Fibroblast of gingiva (primary cell): ENCODE data around the gene SUGCT.
A peak's percentile ranks its signal among the peaks of the same experiment; 100 is the strongest.

Source experiments
- DNase-seq: peaks from one replicate; pipeline ENCODE4 v3.0.0-alpha.2; 2011; ENCODE audit warnings: low read depth

SUGCT gene

DNA sequence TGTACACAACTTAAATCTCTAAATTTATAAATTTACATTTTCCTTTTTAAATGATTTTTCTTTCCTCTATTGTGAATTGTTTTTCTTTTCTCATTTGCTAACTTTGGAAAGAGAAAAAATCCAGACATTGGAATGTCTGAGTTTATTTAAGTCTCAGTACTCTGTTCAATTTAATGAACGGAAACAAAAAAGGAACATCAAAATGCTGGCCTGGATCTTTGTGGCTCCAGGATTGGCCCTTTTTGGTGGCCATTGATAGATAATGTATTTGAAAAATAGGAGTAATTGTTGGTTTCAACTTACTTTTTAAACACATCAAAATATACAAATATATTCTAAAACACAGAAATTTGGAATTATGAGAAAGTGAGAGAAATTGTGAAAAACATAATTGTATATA lies 336.0 kb downstream of the SUGCT start:
- no peak for DNase-seq

DNA sequence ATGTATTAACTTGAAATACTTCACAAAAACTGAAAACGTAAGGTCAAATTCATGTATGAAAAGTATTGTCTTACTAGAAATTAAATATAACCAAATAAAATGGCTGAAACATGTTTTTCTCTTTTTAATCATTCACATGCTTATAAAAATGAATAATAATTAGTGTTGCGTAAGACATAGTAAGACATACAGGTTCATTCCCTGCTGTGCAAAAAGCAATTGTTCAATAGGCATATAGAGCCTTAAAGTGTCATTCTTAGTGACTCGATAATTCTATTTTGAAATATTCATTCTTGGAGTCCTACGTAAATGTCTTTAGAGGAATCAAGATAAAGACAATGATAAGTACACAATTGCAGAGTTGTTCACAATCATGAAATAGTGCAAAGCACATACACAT lies 337.1 kb downstream of the SUGCT start:
- no peak for DNase-seq

DNA sequence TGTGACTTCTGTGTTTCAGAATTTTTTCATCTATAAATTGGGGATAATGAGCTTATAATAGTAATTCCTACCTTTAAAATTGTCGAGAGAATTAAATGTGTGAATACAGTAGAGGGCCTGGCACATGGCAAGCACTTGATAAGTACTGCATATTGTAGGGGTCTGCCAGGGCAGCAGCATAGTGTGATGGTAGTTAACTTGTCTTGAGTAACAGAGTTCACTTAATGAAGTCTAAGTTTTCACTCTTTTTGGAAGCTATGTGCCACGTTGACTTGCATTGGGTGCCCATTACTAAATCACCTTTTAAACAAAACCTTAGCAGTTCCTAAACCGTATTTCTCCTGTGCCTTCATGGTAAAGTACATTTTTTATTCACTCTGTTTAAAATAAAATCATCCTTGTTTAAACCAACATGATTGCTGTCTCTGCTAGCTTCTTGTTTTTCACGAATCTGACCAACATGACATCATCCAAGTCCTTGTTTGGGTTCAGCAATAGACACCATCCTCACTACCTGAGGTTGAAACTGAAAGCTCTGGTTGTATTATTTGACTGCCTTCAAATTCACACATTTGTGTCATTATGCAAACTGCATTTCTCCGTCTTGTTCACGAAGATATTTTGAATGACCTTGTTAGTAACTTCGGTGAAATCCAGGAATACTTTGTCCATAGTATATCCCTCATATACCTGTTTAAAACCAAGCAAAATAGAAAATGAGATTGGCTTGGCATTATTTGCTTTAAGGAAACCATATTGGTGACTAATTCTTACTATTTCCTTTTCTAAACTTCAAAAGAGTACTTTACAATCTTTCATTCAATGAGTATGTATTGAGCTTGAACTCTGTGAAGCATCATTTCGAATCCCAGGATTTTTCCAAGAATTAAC lies 340.2 kb downstream of the SUGCT start:
- no peak for DNase-seq

DNA sequence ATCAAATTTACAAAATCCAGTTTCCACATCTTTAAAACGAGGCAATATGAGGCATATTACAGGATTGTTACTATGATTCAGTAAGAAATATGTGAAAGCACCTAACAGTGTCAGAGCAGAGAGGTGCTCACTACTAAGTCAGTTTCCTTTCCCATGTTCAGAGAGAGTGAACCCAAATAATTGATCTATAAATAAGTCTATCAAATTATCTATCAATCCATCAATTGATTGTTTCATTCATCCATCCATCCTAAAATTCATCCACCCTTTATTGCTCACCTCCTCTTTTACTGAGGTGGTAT lies 340.8 kb downstream of the SUGCT start:
- DNase-seq, result no peak

DNA sequence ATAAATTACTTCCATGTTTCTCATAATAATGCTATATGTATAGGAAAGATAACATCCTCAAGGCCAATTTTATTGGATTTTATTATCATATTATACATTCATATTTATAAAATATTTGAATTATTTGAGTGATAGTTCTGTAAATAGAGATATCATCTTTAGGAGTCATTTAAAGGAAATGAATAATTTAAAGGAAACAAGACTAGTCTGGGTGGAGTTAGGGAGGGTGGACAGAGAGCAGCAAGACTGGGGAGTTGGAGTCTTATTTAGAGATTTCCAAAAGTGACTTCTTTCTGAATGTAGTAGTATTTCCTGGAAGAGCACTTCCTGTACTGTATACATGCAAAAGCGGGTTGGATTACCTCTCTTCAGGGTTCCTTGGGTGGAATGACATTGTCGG lies 342.3 kb downstream of the SUGCT start:
- DNase-seq, result no peak

DNA sequence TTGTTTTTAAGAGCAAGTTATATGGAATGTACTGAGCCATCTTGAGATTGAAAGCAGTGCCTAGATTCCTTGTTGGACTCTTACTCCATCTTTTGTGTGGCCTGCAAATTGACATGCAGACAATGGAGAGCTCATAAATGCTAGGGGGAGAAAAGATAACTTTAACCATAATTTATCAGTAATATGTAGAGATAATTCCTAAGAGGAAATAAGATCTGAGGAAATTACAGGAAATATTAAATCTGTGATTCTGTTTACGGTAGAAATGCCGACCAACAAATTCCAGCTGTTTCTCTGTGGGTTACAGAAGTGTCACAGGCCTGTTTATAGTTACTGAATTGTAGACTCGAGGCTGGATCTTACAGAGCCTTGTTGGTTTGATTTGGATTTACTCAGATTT lies 348.0 kb downstream of the SUGCT start:
- peak; percentile 11 for DNase-seq

DNA sequence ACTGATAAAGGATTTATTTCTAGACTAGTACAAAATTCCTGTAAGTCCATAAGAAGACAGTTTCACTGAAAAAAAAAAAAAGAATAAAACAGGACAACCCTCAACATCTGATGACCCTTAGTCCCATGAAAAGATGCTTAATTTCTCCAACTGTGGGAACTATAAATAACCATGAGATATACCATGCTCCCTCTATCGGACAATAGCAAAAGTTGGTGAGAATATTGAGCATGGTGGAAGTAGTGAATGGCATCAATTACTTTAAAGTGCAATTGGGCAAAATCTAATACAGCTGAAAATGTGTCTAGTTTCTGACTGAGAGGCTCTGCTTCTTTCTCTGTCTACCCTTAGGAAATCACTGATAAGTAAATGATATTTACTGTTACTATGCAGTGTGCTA lies 348.8 kb downstream of the SUGCT start:
- DNase-seq, result no peak

DNA sequence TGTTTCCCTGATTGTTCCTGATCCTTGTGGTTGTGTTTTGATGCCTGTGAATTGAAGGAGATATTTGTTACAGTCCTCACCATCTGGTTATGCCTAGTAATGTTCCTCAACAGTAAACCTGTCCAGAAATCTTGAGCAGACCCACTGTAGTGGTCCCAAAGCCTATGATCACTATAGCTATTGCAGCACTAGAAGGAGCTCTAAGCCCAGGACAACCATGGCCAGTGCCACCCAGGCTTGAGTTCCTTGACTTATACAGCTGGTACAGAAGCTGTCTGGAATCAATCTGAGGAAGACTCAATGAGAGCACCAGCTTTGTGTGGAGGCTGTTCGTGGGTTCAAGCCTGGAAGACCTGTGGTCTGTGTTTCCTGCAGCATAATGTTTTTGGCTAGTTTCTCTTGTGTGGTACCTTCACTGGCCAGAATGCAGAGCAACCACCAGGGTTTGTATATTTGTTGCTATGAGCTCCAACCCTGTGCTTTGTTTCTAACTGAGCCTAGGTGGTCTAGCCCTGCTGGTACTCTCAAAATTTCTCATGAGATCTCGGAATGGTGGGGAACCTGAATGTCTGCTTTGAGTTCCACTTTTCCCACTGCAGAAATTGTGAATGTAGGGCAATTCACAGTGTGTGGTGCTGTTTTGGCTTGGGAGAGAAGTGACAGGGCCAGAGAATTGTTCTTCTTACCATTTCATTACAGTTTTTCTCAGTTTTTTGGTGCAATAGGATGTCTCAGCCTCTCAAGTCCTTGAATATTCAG lies 355.2 kb downstream of the SUGCT start:
- no peak for DNase-seq

DNA sequence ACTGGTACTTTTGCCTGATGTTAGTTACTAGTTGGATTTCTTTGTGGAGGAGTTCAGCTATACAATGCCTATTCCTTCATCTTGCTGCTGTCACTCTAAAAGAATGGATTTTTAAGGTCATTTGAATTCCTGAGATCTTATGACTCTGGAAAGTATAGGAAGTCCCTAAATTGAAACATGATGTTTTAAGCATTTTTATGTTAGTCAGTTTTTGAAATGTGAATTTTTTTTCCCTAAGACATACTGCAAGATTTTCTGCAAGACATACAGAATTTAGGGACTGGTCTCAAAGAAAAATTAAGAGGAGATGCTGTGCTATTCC lies 355.8 kb downstream of the SUGCT start:
- peak; percentile 46 for DNase-seq

DNA sequence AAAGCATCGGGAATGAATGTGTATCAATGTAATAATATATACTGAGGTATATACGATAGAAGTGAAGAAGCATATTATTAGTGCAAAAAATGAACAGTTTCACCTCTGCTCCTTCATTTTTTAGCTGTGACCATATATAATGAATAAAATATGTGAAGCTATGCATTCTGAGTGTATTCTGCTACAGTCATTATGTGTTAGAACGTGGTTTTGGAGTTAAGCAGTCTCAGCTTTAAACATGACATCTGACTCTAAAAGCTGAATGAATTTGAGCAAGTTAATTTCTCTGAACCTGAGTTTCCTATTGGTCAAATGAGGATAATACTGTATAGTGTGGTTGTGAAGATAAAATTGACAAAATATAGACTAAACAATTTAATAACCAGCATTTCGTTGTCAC lies 358.1 kb downstream of the SUGCT start:
- DNase-seq, result no peak

DNA sequence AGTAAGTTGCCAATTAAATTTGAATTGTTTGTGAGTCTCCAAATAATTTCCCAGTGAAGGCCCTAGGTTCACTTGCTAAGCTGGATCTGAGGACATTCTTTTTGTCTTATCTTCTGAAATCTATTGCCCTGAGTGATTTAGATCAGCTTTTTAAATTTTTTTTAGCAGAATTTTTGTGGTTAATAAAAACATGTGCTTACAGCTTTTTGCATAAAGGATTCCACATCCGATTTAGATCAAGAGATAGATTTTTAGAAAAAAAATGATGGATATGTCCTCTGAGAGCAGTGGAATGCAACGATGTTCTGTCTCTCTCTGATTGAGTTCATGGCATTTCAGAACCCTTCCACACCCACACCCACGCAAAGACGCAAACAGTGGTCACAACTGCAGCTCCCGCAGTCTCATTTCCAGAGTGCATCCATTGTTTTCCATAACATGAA lies 358.8 kb downstream of the SUGCT start:
- no peak for DNase-seq

DNA sequence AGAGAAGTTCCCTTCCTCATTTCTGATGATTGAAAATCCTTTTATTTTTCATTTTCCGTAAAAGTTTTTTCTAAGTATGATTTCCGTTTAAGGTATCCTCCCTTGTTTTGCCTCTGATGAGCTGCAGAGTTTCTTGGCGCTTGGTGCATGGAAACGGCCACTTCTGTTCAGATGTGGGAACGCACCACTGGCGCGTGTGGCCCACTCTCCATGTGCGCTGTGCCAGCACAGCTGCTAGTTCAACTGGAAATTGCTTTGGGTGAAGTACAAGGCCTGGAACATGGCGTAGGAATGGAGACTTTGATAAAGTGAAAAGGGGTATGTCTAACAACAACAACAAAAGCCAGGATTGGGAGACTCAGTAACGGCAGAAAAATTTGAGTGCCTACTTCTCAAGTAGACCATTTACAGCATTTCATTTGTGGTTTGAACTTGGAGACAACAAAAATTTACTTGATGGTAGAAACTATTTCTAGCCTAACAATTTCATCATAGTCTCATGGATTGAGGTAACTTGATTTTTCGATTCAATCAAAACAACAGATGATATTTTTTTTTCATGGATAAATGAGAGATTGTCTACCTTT lies 364.2 kb downstream of the SUGCT start:
- DNase-seq, result peak; percentile 28

DNA sequence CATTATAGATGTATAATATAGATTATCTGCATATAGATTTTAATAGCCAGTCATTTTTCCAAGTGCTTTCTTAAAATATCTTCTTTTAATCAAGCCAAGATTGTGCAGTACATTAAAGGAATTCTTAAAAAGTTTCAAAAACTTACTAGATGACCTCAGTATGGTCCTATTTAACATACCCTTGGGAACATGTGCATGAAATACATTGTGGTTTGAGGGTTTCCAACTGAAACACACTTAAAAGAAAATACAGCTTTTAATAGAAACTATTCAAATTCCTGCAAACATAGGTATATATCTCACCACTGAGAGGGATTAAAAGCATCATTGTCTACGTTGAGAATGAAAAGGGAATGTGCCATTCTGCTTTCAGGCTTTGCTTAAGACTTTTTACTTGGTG lies 364.9 kb downstream of the SUGCT start:
- peak; percentile 23 for DNase-seq

DNA sequence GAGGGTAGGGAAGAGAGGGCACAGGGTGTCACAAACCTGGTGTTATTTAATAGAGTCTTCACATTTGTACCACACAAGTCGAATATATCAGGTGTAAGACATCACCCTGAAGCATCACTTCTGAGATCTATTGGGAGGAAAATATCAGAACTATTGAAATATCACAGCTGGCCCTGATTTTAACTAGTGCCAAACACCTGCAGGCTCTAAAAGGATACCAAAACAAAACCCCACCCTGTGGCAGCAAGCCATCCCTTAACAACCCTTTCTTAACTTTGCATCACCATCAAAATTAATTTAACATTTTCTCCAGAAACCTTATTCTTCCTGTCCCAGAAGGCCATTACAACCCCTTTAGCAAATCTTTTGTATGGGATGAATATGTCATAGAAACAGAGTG lies 365.4 kb downstream of the SUGCT start:
- no peak for DNase-seq

DNA sequence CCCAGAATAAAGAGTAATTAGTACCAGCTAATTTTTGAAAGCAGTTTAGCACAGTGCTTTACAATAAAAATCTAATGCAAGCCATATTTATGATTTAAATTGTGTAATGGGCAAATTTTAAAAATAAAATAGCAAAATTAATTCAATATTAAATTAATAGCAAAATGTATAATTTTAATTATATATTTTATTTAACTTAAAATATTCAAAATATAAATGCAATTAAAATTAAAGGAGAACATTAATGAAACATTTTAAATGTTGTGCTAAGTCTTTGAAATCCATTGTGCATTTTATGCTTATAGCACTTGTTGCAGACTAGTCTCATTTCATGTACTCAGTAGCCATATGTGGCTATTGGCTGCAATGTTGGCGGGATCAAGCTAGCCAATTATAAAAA lies 367.6 kb downstream of the SUGCT start:
- DNase-seq, result no peak

DNA sequence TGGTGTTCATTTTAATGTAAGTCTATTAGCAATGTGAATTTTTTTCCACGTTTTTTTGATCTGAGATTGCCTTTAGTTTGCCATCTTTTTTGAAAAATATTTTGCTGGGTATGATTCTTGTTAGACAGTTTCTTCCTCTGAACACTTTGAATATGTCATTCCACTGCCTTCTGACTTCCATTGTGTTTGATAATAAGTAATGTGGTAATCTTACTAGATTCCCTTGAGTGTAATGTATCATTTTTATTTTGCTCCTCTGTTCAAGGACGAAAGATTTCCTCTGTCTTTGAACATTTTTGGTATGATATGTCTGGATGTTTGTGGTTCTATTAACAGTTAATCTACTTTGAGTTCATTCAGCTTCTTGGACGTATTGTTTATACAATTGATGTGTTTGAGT lies 371.4 kb downstream of the SUGCT start:
- DNase-seq, result no peak

DNA sequence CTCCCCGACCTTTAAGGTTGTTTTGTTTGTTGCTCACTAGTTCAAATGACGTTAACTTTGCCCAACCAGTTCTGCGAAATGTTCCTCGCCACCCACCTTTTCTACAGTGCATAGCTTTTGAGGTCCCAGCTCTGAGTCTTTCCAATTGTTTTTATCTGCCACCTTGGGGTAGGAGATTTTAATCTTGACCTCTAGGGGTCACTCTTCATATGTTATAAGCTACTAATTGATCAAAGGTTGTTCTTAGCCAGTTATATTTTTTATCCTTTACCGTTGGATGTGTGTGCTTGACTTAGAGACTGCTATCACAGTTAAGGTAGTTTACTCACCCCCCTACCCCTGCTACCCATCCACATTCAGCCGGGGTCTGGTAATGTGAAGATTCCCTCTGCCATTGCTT lies 372.4 kb downstream of the SUGCT start:
- DNase-seq, result no peak

DNA sequence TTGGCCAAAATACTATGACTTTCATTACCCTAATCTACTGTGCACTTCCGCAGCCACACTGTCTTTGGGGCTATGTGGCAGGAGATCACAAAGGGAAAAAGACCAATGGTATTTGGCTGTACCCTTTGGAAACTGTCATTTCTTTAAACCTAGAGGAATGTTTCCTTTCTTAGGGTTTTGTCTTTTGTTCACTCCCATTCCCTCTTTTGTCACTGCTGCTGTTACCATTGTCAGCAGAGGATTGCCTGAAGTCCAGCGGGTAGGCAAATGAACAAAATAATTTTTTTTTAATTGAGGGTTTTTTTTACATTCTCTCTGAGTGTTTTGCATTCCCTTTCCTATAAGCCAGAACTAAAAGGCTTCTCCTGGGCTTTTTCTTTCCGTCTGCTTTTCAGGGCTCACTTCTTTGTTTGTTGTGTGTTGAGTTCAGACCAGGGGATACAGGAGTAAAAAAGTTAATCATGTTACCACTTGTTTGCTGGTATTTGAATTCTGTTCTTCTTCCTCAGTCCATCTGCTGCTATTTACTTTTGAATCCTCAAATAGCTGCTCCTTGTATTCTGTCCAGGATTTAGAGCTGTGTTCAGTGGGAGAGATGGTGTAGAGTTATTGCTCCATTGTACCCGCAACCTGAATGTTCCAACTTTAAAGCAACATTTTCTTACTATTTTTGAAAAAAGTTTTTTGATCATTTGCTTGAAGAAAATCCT lies 374.6 kb downstream of the SUGCT start:
- no peak for DNase-seq

DNA sequence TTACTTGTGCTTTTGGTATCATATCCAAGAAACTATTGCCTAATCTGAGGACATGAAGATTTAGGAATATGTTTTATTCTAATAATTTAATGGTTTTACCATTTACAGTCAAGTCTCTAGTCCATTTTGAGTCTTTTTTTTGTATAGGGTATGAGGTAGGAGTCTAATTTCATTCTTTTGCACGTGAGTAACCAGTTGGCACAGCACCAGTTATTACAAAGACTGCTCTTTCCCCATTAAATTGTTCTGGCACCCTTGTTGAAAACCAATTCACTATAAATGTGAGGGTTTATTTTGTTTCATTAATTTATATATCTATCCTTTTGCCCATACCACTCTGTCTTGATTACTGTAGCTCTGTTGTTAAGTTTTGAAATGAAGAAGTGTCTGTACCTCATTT lies 381.6 kb downstream of the SUGCT start:
- peak; percentile 34 for DNase-seq

DNA sequence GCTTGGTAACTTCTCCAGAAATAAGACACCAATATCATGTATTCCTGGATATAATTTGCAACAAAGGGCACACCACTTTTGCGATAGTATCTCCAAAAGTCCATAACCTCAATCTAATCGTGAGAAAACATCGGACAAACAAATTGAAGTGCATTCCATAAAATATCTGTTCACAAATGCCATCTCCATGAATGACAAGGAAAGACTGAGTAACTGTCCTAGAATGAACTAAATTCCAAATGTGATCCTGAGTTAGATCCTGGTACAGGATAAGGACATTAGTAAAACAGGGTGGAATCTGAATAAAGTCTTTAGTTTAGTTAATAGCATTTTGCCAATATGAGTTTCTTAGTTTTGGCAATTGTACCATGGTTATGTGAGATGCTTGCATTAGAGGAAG lies 384.2 kb downstream of the SUGCT start:
- DNase-seq, result no peak

DNA sequence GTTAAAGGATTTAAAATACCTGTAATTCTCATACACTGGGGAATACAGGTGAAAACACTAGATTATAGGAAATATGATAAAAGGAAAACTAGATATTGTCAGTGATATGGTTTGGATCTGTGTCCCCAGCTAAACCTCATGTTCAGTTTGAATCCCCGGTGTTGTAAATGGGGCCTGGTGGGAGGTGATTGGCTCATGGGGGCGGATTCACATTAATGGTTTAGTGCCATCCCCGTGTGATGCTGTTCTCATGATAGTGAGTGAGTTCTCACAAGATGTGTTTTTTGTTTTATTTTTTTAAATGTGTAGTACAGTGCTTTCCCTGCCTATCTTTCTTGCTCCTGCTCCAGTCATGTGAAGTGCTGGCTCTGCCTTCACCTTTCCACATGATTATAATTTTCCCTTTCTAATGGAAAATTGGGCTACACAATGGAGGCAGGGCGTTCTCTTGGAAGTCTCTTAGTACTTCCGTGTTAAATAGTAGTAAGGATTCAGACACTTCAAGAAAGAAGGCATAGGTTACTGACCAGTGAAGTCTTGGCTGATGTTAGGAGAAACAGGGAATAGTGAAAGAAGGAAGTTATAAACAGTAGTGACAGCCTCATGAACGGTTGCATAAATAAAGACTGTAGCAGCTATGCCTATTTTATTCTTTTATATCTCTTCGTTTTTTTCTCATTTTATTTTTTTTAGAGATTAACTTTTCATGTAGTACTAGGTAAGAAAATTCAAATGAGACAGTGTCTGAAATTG lies 386.4 kb downstream of the SUGCT start:
- no peak for DNase-seq

DNA sequence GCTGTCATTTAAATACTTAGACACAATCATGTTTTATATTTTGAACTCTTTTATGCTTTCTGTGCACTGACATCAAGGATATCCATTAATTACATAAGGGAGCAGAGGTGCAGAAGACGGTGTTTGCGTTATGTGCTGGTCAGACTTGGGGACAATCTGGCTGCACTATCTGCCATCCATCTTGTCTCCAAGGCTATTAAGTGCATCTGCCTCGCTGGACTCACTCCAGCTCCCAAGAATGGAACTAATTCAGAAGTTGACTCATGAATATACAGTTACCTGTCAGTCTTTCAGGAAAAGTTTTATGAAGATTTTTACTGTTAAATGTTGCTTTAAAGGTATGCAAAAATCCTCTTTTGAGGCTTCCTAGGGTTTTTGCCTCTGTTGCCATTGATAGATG lies 391.0 kb downstream of the SUGCT start:
- DNase-seq, result peak; percentile 5
